GM10248 (cell line): ENCODE data around the gene GREB1L.

Experiments used
- CTCF ChIA-PET: fragments of 300-600 bp; sonication (Branson Sonifier 250); formaldehyde crosslinking; extraction: SDS; loops from one replicate; lab custom pipeline; 2021; ENCODE audit warnings: antibody characterized with exemption; lab: Yijun Ruan, JAX
- POLR2A ChIA-PET: fragments of 350-650 bp; sonication (Branson Sonifier 250); formaldehyde crosslinking; extraction: SDS; loops from one replicate; lab custom pipeline; 2020; ENCODE audit warnings: antibody characterized with exemption; lab: Yijun Ruan, JAX
- DNase-seq: peaks from one replicate; pipeline ENCODE4 v3.0.0; 2012; ENCODE audit errors: extremely low spot score
- CTCF ChIP-seq: IDR thresholded peaks from 2 replicates; pipeline ENCODE4 v1.5.1; 2012; ENCODE audit warnings: mild to moderate bottlenecking, low read depth; ENCODE audit errors: extremely low read depth, missing control alignments, control extremely low read depth

The GREB1L gene

GRCh38 chr18:21453511-21453901, 211.5 kb downstream of the GREB1L start:
- no peak for TF ChIP-seq CTCF
- ChIA-PET CTCF (interaction anchor here (0.8 to 1.3 kb wide), 2 partner anchors 9 to 259 kb away, joined by 3 to 4 read pairs; no protein-coding TSS in a partner anchor), POLR2A (no interaction called here)
- no peak for DNase-seq

- ChIA-PET CTCF (interaction anchor here (1.5 kb wide), 1 partner anchor 9 kb away, joined by 7 read pairs; no protein-coding TSS in a partner anchor), POLR2A (no interaction called here)
- DNase-seq, result no peak
- TF ChIP-seq CTCF, result no peak
Measured at GRCh38 chr18:21454725-21455124, 212.7 kb downstream of the GREB1L start.

- CTCF ChIA-PET, result interaction anchor here (1.5 to 1.6 kb wide), 3 partner anchors 11 to 261 kb away, joined by 4 to 7 read pairs (median 4); no protein-coding TSS in a partner anchor
Measured at GRCh38 chr18:21456428-21457178, 214.6 kb downstream of the GREB1L start.

GRCh38 chr18:21457179-21457535, 215.1 kb downstream of the GREB1L start:
- POLR2A ChIA-PET, result no interaction called here
- no peak for TF ChIP-seq CTCF
- DNase-seq, result no peak
- CTCF ChIA-PET, result interaction anchor here (1.5 to 1.6 kb wide), 2 partner anchors 32 to 262 kb away, joined by 4 read pairs; no protein-coding TSS in a partner anchor

More at GRCh38 chr18:21456428-21457178, 214.6 kb downstream of the GREB1L start:
- TF ChIP-seq CTCF, result no peak
- no peak for DNase-seq
- POLR2A ChIA-PET, result no interaction called here

- CTCF ChIA-PET, result no interaction called here
- DNase-seq, result no peak
- POLR2A ChIA-PET, result no interaction called here
- TF ChIP-seq CTCF, result no peak
Measured at GRCh38 chr18:21458310-21458709, 216.3 kb downstream of the GREB1L start.

GRCh38 chr18:21458788-21459187, 216.8 kb downstream of the GREB1L start:
- CTCF ChIA-PET, result interaction anchor here (1.3 kb wide), 1 partner anchor 14 kb away, joined by 4 read pairs; no protein-coding TSS in a partner anchor
- POLR2A ChIA-PET, result no interaction called here
- TF ChIP-seq CTCF, result no peak
- no peak for DNase-seq
